ENCODE data around the gene TSSC4. TPM values are rescaled to one million over a fixed set of nuclear protein-coding genes. Genes with fewer than 3 reads are reported as not detected.

Gene TSSC4
- total RNA-seq, 1 donor from 2014 or later, result 24.8 TPM

- no peak for DNase-seq (ENCODE audit: low spot score)
- no peak for ATAC-seq
Observed at GRCh38 chr11:2414616-2415015, 14.1 kb downstream of the TSSC4 start.

GRCh38 chr11:2415171-2415570, 14.6 kb downstream of the TSSC4 start:
- DNase-seq (ENCODE audit: low spot score), result no peak

GRCh38 chr11:2415601-2416380, 15.2 kb downstream of the TSSC4 start:
- DNase-seq (ENCODE audit: low spot score) (no peak), ATAC-seq (no peak)

More at GRCh38 chr11:2415171-2415570, 14.6 kb downstream of the TSSC4 start:
- ATAC-seq, result no peak

- DNase-seq (ENCODE audit: low spot score) (no peak), ATAC-seq (no peak)
Observed at GRCh38 chr11:2416765-2417164, 16.2 kb downstream of the TSSC4 start.

- ATAC-seq (no peak), DNase-seq (ENCODE audit: low spot score) (no peak)
Observed at GRCh38 chr11:2417856-2418692, 17.5 kb downstream of the TSSC4 start.

- DNase-seq (ENCODE audit: low spot score) (no peak), ATAC-seq (no peak)
Observed at GRCh38 chr11:2418693-2419360, 18.3 kb downstream of the TSSC4 start.

- DNase-seq (ENCODE audit: low spot score) (peak; percentile 73), ATAC-seq (peak; percentile 81)
Observed at GRCh38 chr11:2419638-2420501, 19.3 kb downstream of the TSSC4 start.

GRCh38 chr11:2420502-2421225, 20.1 kb downstream of the TSSC4 start:
- ATAC-seq (peak; percentile 93), DNase-seq (ENCODE audit: low spot score) (peak; percentile 65)

GRCh38 chr11:2421226-2421994, 20.9 kb downstream of the TSSC4 start:
- no peak for ATAC-seq
- DNase-seq (ENCODE audit: low spot score), result no peak

GRCh38 chr11:2421996-2422395, 21.4 kb downstream of the TSSC4 start:
- DNase-seq (ENCODE audit: low spot score), result no peak
- no peak for ATAC-seq

- no peak for ATAC-seq
- no peak for DNase-seq (ENCODE audit: low spot score)
Observed at GRCh38 chr11:2422461-2423156, 22.1 kb downstream of the TSSC4 start.

GRCh38 chr11:2423157-2424025, 22.8 kb downstream of the TSSC4 start:
- DNase-seq (ENCODE audit: low spot score) (no peak), ATAC-seq (no peak)

GRCh38 chr11:2424811-2425495, 24.4 kb downstream of the TSSC4 start:
- no peak for DNase-seq (ENCODE audit: low spot score)

GRCh38 chr11:2425506-2425905, 25.0 kb downstream of the TSSC4 start:
- ATAC-seq (no peak), DNase-seq (ENCODE audit: low spot score) (no peak)

More at GRCh38 chr11:2424811-2425495, 24.4 kb downstream of the TSSC4 start:
- no peak for ATAC-seq

- DNase-seq (ENCODE audit: low spot score), result no peak
- no peak for ATAC-seq
Observed at GRCh38 chr11:2426221-2426620, 25.7 kb downstream of the TSSC4 start.

GRCh38 chr11:2426826-2427521, 26.4 kb downstream of the TSSC4 start:
- DNase-seq (ENCODE audit: low spot score), result no peak
- ATAC-seq, result no peak
